H9 (cell line): ENCODE data around the gene CCBE1. TPM values are rescaled to one million over a fixed set of nuclear protein-coding genes. Genes with fewer than 3 reads are reported as not detected.

Experiments used
- DNase-seq: peaks from one replicate; pipeline ENCODE4 v3.0.0-alpha.2; 2017
- H2AFZ ChIP-seq: one replicate; pipeline ENCODE4 v1.6.1; 2013; ENCODE audit warnings: mild to moderate bottlenecking, low read length, control low read depth, moderate library complexity
- H2AK5ac ChIP-seq: 2 replicates; pipeline ENCODE4 v1.6.1; 2013; ENCODE audit warnings: low read length, control low read depth, mixed read lengths; ENCODE audit not compliant: insufficient read length
- H2BK120ac ChIP-seq: one replicate; pipeline ENCODE4 v1.6.1; 2013; ENCODE audit warnings: low read depth, mild to moderate bottlenecking, low read length, control low read depth, inconsistent platforms; ENCODE audit not compliant: poor library complexity, severe bottlenecking
- H2BK12ac ChIP-seq: 2 replicates; pipeline ENCODE4 v1.6.1; 2013; ENCODE audit warnings: low read length, control low read depth, mixed read lengths, low read depth; ENCODE audit not compliant: insufficient read length
- H2BK15ac ChIP-seq: 2 replicates; pipeline ENCODE4 v1.6.1; 2013; ENCODE audit warnings: low read depth, low read length, control low read depth
- H2BK20ac ChIP-seq: one replicate; pipeline ENCODE4 v1.6.1; 2013; ENCODE audit warnings: low read depth, mild to moderate bottlenecking, low read length, control low read depth, inconsistent platforms; ENCODE audit not compliant: poor library complexity, severe bottlenecking
- H2BK5ac ChIP-seq: 2 replicates; pipeline ENCODE4 v1.6.1; 2013; ENCODE audit warnings: low read length, control low read depth, mixed read lengths; ENCODE audit not compliant: insufficient read length
- H3K14ac ChIP-seq: 2 replicates; pipeline ENCODE4 v1.6.1; 2013; ENCODE audit warnings: low read length, control low read depth; ENCODE audit not compliant: insufficient read depth
- H3K18ac ChIP-seq: 2 replicates; pipeline ENCODE4 v1.6.1; 2013; ENCODE audit warnings: low read depth, mild to moderate bottlenecking, mixed read lengths, low read length, control low read depth; ENCODE audit not compliant: insufficient read length
- H3K23ac ChIP-seq: 2 replicates; pipeline ENCODE4 v1.6.1; 2013; ENCODE audit warnings: low read length, control low read depth, mixed read lengths, low read depth; ENCODE audit not compliant: insufficient read length
- H3K23me2 ChIP-seq: 2 replicates; pipeline ENCODE4 v1.6.1; 2013; ENCODE audit warnings: low read depth, mild to moderate bottlenecking, mixed read lengths, low read length, control low read depth; ENCODE audit not compliant: insufficient read length, poor library complexity, severe bottlenecking
- H3K27ac ChIP-seq: 2 replicates; pipeline ENCODE4 v1.5.1; 2013; ENCODE audit warnings: low read length, control low read depth, mixed read lengths, low read depth; ENCODE audit not compliant: insufficient read length
- H3K27me3 ChIP-seq: 2 replicates; pipeline ENCODE4 v1.6.1; 2013; ENCODE audit warnings: low read length, control low read depth, inconsistent platforms; ENCODE audit not compliant: insufficient read depth
- H3K4ac ChIP-seq: 2 replicates; pipeline ENCODE4 v1.6.1; 2013; ENCODE audit warnings: low read depth, mild to moderate bottlenecking, control low read depth, inconsistent platforms, low read length, moderate library complexity
- H3K4me1 ChIP-seq: 2 replicates; pipeline ENCODE4 v1.6.1; 2013; ENCODE audit warnings: low read length, control low read depth, inconsistent platforms; ENCODE audit not compliant: insufficient read depth
- H3K4me2 ChIP-seq: 2 replicates; pipeline ENCODE4 v1.6.1; 2013; ENCODE audit warnings: low read length, control low read depth, mixed read lengths; ENCODE audit not compliant: insufficient read length, insufficient read depth
- H3K56ac ChIP-seq: 2 replicates; pipeline ENCODE4 v1.6.1; 2013; ENCODE audit warnings: low read depth, mild to moderate bottlenecking, mixed read lengths, low read length, control low read depth; ENCODE audit not compliant: insufficient read length
- H3K79me1 ChIP-seq: 2 replicates; pipeline ENCODE4 v1.6.1; 2013; ENCODE audit warnings: low read depth, mild to moderate bottlenecking, moderate library complexity, low read length, control low read depth, inconsistent platforms; ENCODE audit not compliant: insufficient read depth, poor library complexity, severe bottlenecking
- H3K79me2 ChIP-seq: 2 replicates; pipeline ENCODE4 v1.6.1; 2013; ENCODE audit warnings: low read length, control low read depth, inconsistent platforms; ENCODE audit not compliant: insufficient read depth
- H3K9ac ChIP-seq: 2 replicates; pipeline ENCODE4 v1.6.1; 2013; ENCODE audit warnings: low read length, control low read depth, mixed read lengths; ENCODE audit not compliant: insufficient read length; ENCODE audit errors: extremely low read depth
- H3K9me3 ChIP-seq: one replicate; pipeline ENCODE4 v1.6.1; 2013; ENCODE audit warnings: low read depth, low read length, inconsistent platforms; ENCODE audit not compliant: control insufficient read depth
- H3T11ph ChIP-seq: one replicate; pipeline ENCODE4 v1.6.1; 2013; ENCODE audit warnings: mild to moderate bottlenecking, low read length, control low read depth, inconsistent platforms
- H4K20me1 ChIP-seq: one replicate; pipeline ENCODE4 v1.6.1; 2013; ENCODE audit not compliant: control insufficient read depth, insufficient read length, insufficient read depth
- H4K5ac ChIP-seq: 2 replicates; pipeline ENCODE4 v1.6.1; 2013; ENCODE audit warnings: low read depth, mild to moderate bottlenecking, mixed read lengths, low read length, control low read depth; ENCODE audit not compliant: insufficient read length
- H4K8ac ChIP-seq: replicated peaks from 2 replicates; pipeline ENCODE4 v1.6.1; 2013; ENCODE audit warnings: low read length, control low read depth, mixed read lengths, low read depth; ENCODE audit not compliant: insufficient read length
- H4K91ac ChIP-seq: 2 replicates; pipeline ENCODE4 v1.6.1; 2013; ENCODE audit warnings: low read depth, mild to moderate bottlenecking, moderate library complexity, mixed read lengths, low read length, control low read depth; ENCODE audit not compliant: insufficient read length
- H3K27ac Mint-ChIP-seq, 3 experiments: 2 replicates in 2 of 3; 3 replicates in 1 of 3; pipeline ENCODE4 v1.8.0; 2020 to 2021; ENCODE audit warnings: mixed read lengths in 3 of 3, mild to moderate bottlenecking in 1 of 3, moderate library complexity in 1 of 3
- H3K27me3 Mint-ChIP-seq: 2 replicates; pipeline ENCODE4 v1.8.0; 2021; ENCODE audit warnings: low read depth, mild to moderate bottlenecking, moderate library complexity, mixed read lengths
- H3K36me3 Mint-ChIP-seq, 3 experiments: 2 replicates in 2 of 3; 3 replicates in 1 of 3; pipeline ENCODE4 v1.8.0; 2020 to 2021; ENCODE audit warnings: low read depth in 3 of 3, mixed read lengths in 3 of 3; ENCODE audit not compliant: insufficient read depth in 1 of 3
- H3K4me1 Mint-ChIP-seq, 2 experiments: 2 replicates each; pipeline ENCODE4 v1.8.0; 2020; ENCODE audit warnings: mixed read lengths in 2 of 2
- H3K4me3 Mint-ChIP-seq, 2 experiments: 2 replicates in 1 of 2; 3 replicates in 1 of 2; pipeline ENCODE4 v1.8.0; 2020 to 2021; ENCODE audit warnings: mild to moderate bottlenecking in 2 of 2, mixed read lengths in 2 of 2, moderate library complexity in 1 of 2
- H3K9me3 Mint-ChIP-seq, 2 experiments: 2 replicates in 1 of 2; 3 replicates in 1 of 2; pipeline ENCODE4 v1.8.0; 2020; ENCODE audit warnings: mild to moderate bottlenecking in 2 of 2, mixed read lengths in 2 of 2, moderate library complexity in 1 of 2
- total RNA-seq: library from RNA; stranded (reverse); gene quantifications from 2 replicates; pipeline ENCODE4 v1.2.1, GENCODE V29; 2021
- TF ChIP-seq, protein P1 (sequence below): fragments of 200-600 bp; sonication (generic); conservative IDR thresholded peaks from 3 replicates; pipeline ENCODE4 v1.8.0; 2021; ENCODE audit warnings: antibody characterized with exemption, mild to moderate bottlenecking

Gene CCBE1
- total RNA-seq, 1 experiment from 2014 or later = 0.39 TPM

DNA sequence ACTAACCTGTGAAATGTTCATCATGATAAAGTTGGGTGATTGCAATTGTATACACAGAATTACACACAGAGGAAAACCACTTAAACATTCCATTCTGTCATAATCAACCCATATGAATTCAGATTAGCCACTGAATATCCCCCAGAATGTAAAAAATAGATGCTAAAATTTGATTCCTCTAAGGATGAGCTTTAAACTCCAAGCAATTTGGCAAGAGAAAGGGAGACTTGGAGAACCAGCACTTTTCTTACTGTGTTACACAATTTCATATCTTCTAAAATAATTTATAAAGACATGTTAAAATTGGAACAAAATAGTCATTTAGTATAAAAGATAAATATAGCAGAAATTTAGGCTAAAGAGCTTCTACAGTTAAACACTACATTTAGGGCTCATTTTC, 191.9 kb downstream of the CCBE1 start:
- no peak overlapping the region for H4K5ac ChIP-seq
- no peaks in the 10 kb centered on the region for H4K20me1 ChIP-seq
- peaks cover 0 to 2% (median 0%) of the 10 kb centered on the region in 3 experiments; a peak in 2 of 7 replicates for H3K36me3 Mint-ChIP-seq
- H3K23ac ChIP-seq = no peak overlapping the region
- no peaks in the 10 kb centered on the region for H3K9me3 ChIP-seq
- H2BK15ac ChIP-seq = no peak overlapping the region
- peaks cover 6% of the 10 kb centered on the region; the same call in 1 of the 2 replicates for H3K4me1 ChIP-seq
- no peak overlapping the region for H3K4me2 ChIP-seq
- no peak overlapping the region for H3K4me3 Mint-ChIP-seq
- H2BK120ac ChIP-seq = no peak overlapping the region
- no peak overlapping the region for H2AFZ ChIP-seq
- H4K8ac ChIP-seq = no peak overlapping the region
- H2BK5ac ChIP-seq = no peak overlapping the region
- H3T11ph ChIP-seq = no peak overlapping the region
- H3K4me1 Mint-ChIP-seq = peaks cover 15% of the 10 kb centered on the region in 2 experiments
- no peak overlapping the region for H2BK12ac ChIP-seq
- no peaks in the 10 kb centered on the region for H3K23me2 ChIP-seq
- no peak overlapping the region for H3K14ac ChIP-seq
- H3K4ac ChIP-seq = no peak overlapping the region
- H3K56ac ChIP-seq = no peak overlapping the region
- H2BK20ac ChIP-seq = no peak overlapping the region
- H3K27ac Mint-ChIP-seq = no peak overlapping the region
- no peak overlapping the region for H2AK5ac ChIP-seq
- H3K79me2 ChIP-seq = no peaks in the 10 kb centered on the region
- peaks cover 6 to 10% of the 10 kb centered on the region in 2 experiments; a peak in 3 of 5 replicates for H3K9me3 Mint-ChIP-seq
- H4K91ac ChIP-seq = no peak overlapping the region
- TF ChIP-seq, protein P1, sequence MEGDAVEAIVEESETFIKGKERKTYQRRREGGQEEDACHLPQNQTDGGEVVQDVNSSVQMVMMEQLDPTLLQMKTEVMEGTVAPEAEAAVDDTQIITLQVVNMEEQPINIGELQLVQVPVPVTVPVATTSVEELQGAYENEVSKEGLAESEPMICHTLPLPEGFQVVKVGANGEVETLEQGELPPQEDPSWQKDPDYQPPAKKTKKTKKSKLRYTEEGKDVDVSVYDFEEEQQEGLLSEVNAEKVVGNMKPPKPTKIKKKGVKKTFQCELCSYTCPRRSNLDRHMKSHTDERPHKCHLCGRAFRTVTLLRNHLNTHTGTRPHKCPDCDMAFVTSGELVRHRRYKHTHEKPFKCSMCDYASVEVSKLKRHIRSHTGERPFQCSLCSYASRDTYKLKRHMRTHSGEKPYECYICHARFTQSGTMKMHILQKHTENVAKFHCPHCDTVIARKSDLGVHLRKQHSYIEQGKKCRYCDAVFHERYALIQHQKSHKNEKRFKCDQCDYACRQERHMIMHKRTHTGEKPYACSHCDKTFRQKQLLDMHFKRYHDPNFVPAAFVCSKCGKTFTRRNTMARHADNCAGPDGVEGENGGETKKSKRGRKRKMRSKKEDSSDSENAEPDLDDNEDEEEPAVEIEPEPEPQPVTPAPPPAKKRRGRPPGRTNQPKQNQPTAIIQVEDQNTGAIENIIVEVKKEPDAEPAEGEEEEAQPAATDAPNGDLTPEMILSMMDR = no peak
- DNase-seq = no peak
- peaks cover 2% of the 10 kb centered on the region; the same call in 1 of the 2 replicates for H3K27me3 Mint-ChIP-seq
- H3K18ac ChIP-seq = no peak overlapping the region
- H3K9ac ChIP-seq = no peak overlapping the region
- H3K27me3 ChIP-seq = no peaks in the 10 kb centered on the region
- no peaks in the 10 kb centered on the region for H3K79me1 ChIP-seq
- H3K27ac ChIP-seq = no peak overlapping the region
